Putamen (tissue), 1 donor: ENCODE data around the gene HHAT.

ENCODE experiments used
- DNase-seq: peaks from one replicate; pipeline ENCODE4 v3.0.0-alpha.2; 2016; ENCODE audit warnings: low spot score

HHAT gene

DNA sequence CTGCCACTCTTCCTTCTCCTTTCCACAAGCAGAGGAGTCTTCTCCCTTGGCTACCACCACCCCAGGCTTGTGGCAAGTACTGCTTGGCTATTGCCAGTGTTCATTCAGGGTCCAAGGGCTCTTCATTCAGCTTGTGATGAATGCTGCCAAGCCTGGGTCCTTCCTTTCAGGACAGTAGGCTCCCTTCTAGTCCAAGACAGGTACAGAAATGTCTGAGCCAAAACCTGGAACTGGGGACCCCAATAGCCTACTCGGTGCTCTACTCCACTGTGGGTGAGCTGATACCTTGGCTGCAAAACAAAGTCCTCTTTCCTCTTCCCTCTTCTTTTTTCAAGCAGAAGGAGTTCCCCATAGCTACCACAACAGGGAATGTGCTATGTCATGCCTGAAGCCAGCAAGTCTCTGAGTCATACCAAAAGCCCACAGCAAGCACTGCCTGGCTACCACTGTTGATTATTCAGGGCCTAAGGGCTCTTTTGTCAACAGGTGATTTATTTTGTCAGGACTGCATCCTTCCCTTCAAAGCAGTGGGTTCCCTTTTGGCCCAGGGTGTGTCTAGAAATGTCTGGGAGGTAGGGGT is 268.9 kb downstream of the HHAT start:
- DNase-seq: no peak

DNA sequence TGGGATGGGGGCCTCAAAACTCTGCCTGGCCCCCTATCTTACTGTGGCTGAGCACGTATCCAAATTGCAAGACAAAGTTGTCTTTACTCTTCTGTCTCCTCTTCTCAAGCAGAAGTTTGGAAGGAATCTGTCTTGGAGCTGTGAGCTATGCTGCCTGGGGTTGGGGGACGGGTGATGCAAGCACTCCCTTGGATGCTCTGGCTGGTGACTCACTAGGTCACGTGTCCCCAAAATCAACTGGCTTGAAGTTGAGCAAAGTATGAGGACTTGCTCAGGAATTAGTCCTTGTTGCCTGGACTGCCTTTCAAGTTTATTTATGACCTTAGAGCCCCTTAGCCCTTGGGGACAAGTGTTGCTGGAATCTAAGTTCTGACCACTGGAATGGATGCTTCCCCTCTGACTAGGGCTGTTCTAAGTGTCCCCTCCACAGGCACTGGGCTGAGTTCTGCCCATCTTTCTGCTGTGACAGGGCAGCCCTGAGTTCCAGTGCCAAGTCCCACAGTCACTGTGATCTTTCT is 269.5 kb downstream of the HHAT start:
- no peak for DNase-seq

DNA sequence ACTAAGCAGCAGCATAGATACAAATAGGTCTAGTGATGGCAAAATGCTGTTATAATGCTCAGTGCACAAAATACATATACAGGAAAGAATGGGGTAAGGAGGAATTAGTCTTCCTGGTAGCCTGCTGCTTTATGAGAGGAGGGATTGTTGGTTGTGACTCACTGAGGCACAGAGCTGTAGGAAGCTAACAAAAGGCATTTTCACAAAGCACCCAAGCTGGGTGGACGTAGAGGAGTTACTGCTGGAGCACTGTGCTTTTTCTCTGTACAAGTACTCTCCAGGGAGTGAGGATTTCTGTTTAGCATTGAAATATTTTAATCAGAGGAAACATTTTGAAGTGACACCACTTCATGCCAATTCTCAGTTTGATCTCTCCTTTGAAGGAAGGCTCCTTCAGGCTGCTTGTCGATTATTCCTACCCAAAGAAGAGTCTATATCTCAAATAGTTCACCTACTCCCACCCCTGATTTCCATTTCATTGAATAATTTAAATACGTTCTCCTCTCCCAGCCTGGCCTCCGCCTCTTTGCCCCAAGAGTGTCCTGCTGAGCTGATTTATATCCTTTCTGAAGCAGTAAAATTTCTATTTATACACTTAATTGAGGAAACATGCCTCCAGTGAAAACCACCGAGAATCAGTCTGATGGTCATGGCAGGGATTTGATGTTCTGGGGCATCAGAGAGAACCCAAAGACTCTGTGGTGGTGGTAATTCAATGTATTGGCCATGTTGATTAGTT is 271.9 kb downstream of the HHAT start:
- DNase-seq: no peak

DNA sequence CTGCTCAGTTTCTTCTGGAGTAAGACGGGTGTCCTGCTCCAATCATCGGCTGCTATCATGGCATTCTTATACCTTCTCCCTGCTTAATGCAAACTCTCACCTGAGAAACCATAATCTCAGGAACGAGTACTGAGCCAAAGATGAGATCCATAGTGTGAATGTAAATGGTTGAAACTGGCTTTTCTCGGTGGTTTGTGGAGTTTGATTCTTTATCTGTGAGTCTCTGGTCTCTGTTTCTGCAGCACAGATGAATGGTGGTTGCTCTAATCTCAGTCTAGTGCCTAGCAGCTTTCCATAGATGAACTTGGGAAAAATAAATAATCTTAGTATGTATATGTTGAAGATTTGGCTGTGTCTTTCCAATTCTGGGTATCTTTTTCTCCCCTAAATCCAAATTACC is 274.4 kb downstream of the HHAT start:
- no peak for DNase-seq

DNA sequence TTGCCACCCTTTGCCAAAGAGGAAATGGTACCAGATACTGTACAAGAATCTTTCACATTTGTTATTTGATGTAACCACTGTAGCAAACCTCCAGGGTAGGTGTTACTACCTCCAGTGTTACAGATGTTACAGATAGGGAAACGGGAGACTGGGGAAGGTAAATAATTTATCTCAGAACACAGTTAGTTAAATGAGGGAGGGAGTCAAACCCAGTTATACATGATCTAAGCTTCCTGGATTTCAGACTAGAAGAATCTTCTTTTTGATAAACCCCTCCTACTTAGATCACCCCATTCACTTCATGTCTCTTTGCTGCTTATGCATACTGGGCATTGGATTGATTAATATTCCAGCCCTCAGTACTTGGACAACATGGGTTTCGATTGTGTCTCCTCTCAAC is 276.4 kb downstream of the HHAT start:
- no peak for DNase-seq

DNA sequence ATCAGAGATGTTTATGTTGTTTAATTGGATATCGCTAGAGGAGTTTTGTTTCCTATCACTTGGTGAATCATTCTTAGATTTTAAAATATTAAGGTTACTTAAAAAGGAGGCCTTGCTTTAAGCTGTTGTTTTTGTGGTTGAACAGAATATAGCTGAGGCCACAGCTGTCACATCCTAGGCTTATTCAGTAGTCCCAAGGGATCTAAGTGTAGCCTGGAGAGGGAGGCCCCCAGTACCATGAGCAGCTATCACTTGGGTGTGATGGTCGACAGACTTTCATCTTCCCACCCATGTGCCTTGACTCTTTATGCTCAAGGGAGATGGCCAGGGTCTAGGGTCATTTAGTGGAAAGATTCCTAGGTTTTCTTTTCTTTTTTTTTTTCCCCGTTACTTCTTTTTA is 278.7 kb downstream of the HHAT start:
- no peak for DNase-seq

DNA sequence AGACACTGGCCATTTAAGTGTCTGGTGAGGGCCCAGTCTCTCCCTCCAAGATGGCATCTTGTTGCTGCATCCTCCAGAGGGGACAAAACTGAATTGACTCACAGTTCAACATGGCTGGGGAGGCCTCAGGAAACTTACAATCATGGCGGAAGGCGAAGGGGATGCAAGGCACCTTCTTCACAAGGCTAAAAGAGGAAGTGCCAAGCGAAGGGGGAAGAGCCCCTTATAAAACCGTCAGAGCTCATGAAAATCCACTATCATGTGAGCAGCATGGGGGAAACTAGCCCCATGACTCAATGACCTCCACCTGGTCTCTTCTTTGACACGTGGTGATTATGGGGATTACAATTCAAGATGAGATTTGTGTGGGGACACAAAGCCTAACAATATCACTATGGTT is 280.1 kb downstream of the HHAT start:
- DNase-seq: no peak

DNA sequence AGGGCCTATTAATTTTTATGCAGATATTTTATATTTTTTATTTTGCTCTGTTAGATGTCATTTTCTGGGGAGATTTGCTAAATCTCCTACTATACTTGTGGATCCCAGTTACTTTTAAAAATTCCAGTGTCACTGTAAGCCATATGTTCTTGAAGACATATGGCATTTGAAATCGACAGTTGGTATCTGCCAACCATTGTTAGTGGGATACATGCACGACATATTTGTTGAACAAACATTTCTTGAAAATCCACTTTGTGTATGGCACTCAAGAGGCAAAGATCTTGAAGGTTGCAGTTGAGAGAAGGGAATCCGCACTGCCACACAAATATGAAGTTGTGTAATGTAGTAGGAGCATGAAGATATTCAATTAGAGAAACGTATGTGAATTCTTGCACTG is 287.7 kb downstream of the HHAT start:
- DNase-seq: no peak

DNA sequence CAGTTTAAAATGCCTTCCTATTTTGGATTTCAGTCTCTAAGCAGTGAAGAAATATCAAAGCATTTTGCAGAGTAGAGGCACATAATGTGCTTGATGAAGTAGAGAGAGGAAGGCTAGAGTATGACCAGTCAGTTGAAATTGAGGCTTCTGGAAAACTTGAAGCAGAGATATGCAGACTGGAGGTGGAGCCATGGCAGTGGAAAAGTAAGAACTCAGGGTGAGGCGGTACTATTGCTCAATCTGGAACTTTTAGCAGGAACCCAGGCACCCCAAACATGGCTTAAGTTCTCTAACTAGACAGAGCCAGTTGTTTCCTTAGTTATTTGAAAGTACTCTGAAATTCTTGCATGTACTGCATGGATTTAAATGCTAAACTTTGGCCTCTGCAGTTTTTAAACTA is 288.6 kb downstream of the HHAT start:
- DNase-seq: no peak

DNA sequence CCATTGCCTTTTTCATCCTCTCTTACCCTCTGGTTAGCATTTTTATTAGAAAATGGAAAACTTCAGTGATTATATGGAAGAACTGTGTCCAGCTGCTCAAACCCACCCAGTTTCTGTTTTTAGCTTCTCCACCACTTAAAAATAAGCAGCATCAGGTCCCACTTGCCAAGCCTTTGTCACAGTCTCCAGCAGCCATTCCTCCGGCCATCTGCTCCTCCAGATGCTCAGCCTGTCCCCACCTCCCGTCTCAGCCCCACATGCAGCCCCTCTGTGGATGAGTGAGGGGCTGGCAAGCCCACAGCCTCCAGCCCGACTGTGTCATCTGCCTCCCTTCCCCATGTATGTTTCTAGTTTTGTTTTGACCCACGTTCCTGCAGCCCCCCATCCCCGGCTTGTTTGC is 289.7 kb downstream of the HHAT start:
- DNase-seq: no peak

DNA sequence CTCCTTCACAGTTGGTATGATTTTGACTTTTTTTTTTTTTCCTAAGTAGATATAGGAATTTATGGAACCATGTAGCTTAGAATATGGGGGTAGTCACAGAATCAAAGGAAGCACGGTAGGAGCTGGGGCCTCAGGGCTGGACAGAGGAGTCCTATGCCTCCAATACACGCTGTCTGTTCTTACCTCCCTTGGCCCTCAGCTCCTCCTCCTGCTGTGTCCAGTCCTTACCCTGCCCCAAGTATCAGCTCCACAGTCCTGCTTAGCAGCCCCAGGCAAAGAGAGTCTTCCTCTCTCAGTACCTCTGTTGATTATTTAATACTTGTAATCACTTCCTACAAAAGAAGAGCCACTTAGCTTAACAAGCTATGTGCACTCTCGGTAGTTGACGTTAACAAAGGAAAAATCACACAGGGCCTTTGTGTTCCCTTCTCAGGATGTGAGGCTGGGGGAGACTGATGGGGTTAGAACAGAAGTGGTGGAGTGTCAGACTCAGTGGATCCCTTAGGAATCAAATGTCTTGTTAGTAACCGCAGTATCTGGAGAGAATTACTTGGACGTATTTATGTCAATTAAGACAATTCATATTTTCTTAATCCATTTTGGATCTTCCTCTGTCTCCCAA is 292.3 kb downstream of the HHAT start:
- DNase-seq: no peak

DNA sequence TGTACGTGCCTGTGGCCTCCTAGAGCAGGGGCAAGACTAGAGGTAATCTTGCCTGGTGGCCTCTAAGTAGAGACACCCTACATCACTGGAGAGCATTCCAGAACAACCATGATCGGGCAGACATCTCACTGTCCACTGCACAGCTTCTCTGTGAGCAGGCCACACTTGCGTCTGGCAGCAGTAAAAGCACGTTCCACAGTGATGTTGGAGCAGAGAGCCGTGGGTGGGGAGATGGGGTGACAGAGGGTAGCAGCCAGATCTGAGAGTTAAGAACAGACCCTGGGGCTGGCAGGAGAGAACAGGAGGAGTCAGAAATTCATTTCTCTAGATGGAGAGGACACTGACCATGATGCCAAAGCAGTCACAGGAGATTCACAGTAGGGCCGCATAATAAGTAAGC is 293.0 kb downstream of the HHAT start:
- no peak for DNase-seq

DNA sequence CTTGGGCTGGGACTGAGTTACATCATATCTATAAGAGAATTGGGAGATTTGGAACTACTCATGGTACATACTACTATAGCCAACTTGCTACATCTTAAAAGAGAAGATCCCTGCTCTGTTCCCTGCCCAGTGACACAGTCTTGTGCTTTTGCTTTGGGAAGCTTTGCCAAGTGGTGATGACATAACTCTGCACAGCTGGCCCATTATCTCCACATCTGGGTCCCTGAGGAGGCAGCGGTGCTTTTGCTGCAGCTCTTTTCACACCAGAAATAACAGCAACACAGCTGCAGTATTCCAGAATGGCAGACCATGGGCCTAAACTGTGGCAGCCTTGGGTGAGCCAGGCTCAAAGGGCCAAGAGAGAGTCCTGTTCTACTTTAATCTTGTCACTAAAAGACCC is 296.0 kb downstream of the HHAT start:
- peak; percentile 74 for DNase-seq

DNA sequence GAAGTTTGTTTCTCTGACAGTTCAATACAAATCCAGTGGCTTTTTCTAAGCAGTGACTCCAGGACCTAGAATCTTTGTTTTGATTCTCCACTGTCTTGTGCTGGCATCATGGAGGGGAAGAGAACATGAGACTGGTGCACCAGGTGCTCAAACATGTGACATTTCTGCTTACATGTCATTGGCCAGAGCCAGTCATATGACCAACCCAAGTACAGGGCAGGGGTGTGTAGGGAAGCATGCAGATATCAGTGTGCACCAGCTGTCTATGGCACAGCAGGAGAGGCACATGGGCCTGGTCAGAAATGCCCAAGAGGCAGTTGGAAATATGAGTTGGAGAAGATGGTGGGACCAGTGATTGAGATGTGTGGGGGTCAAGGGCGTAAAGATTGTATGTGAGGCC is 297.0 kb downstream of the HHAT start:
- DNase-seq: no peak

DNA sequence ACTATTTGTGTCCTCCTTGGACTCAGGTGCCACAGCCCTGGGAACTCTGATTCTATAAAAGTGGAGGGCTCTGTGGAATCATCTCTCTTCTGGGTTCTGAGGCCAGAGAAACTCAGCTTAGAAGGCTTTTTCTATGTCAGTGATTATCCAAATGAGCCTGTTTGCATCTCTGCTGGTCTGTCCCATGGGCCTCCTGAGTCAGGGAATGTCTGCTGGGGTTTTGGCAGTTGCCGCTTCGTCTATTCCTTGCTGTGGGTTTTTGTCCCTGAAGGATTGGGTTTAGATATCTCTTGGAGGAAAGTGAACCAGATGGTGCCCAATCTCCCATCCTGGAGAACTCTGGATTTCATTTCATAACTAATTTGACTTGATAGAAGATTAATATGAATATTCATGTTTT is 297.6 kb downstream of the HHAT start:
- no peak for DNase-seq

DNA sequence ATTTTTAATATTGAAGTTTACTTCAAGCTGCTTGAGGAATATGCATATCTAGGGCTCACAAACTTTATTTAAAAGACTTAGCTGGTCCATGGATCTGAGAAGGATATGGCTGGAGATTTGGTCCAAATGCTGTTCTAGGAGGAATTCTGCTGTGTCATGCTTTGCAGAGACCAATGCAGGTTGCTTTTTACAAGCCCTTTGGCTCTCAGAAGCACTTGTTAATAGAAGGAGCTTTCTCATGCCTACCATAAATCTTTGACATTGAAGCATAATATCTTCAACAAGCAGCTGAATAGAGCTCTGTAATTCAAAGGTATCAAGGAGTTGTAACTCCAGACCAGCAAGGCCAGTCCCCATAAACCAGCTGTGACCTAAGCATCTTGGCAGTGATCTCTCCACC is 299.1 kb downstream of the HHAT start:
- DNase-seq: no peak

DNA sequence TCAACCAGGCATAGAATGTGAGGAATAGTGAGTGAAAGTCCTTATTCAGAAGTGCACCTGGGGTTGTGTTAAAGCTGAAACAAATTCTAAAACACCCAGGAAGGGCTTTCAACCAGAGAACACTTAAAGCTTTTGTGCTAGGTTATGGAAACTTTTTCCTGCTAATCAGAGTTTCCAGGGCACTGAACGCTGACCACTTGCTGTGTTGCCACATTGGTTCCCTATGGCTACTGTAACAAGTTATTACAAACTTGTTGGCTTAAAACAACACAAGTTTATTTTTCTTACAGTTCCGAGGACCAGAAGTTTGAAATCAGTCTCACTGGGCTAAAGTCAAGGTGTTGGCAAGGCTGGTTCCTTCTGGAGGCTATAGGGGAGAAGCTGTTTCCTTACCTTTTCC is 300.6 kb downstream of the HHAT start:
- no peak for DNase-seq

DNA sequence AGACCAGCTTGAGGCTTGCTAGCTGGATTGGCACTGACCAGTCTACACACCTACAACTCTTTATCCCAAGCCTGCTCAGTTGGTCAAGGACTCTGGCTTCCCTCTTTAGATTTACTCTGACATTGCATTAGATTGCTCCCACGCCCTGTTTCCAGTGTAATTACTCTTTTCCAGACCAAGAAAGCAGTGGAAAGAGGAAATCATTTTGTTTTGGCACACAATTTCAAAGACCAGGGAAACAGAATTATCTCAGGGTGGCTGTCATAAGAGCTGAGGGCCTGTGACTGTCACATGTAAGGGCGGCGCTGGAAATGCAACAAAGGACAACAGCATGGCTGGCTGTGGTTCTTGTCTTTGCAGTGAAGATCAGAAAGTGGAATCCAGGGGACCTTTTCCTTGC is 302.7 kb downstream of the HHAT start:
- no peak for DNase-seq

DNA sequence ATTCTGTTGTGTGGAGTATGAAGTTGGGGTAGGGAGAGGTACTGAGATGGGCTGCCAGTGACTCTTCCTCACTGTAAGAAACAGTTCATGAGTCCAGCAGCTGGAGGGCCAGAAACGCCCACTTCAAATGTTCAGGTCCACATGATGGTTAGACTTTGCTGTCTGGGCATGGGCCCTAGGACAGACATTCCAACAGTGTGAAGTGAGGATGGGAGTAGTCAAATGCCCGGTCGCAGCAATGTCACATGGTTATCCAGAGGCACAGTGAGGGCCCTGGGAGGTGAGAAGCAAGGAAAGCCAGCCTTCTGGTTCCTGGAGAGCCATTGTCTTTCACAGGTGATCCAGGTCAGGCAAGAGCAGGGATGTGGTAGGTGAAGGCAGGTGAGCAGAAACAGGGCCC is 304.4 kb downstream of the HHAT start:
- DNase-seq: no peak

DNA sequence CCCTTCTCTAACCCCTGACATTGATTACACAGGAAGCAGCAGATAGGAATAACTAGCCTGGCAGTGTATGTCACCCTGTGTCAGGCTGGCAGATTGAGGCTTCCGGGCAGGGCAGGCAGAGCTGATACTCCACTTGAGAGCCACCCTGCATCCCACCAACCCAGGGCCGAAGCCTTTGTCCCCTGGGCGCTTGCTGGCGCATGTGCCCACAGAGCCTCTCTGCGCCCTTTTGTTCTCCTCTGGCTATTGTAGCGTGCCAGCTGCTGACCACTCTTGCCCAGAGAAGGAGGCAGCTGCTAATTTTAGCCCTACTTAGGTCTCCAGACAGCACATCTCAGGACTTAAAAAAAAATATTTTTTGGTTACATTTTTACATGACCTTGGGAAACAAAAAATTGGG is 304.9 kb downstream of the HHAT start:
- peak; percentile 70 for DNase-seq

DNA sequence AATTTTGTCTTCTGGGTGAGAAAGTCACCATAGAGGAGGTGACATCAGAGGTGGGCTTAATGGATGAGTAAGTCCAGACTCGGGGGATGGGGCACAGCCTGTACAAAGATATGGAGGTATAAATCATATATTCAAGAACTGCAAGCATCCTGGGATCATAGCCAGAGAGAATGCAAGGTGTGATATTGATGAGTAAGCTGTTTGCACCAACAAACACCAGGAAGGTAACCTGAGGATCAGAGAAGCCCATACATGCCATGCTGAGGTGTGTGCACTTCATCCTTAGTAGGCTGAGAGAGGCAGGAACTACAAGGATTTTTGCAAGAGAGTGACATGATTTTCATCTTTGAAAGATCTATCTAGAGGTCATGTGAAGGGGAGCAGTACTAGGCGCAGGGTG is 306.4 kb downstream of the HHAT start:
- DNase-seq: no peak

DNA sequence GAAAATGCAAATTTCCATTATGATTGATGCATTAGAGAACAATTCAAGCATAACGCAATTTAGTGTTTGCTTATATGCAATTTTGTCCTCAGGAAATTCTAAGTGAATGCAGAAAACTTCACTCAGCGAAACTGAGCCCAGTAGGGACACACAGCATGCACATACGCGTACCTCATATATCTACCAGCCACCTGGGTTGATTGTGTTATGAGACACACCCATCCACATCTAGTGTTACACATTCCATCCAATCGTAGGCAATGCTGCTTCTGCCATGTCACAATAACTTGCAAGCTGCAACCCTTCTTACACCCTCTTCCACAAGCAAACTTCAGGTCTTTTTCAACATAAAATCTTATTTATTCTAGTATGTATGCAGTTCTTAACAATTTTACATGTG is 312.9 kb downstream of the HHAT start:
- DNase-seq: no peak

DNA sequence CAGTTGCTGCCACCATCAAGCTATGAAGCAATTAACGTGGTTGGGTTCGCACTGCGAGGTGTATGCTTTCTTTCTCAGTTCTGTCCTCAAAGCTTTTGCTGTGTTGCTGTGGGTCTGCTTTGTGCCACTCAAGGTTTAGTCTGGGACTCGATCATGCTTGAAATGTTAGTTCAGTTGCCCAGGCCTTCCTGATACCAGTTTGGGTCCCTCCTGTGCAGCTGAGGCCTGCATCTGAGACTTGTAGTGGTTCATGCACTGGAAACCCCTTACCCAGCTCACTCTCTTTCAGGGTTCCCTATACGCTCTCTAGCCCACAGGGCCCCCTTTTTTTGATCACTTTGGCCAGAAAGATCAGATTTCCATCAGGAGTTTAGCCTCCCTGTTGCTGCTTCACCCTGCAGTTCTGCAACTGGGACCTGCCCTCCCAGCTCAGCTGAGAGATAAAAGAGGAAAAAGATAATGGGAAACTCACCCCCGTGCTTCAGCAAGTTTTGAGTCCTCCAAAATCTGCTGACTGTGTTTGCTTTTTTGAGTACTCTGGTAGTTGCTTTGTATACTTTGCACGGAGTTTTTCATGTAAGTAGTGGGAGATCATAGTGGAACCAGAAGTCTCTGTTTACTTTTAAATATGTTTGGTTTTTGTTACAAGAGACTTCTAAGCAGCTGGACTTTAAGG is 317.0 kb downstream of the HHAT start:
- no peak for DNase-seq
